Mesodermal cell (in vitro differentiated cells): ENCODE results near the gene NEGR1.

Experiments
- H3K27ac ChIP-seq: 2 replicates; pipeline ENCODE4 v1.7.0; 2013; ENCODE audit warnings: mild to moderate bottlenecking, low read depth, low read length, moderate library complexity; ENCODE audit not compliant: severe bottlenecking
- H3K36me3 ChIP-seq: 2 replicates; pipeline ENCODE4 v1.7.1; 2013; ENCODE audit warnings: mild to moderate bottlenecking, low read length, moderate library complexity; ENCODE audit not compliant: control insufficient read depth, insufficient read depth
- H3K4me1 ChIP-seq: one replicate; pipeline ENCODE4 v1.7.1; 2013; ENCODE audit warnings: mild to moderate bottlenecking, low read length; ENCODE audit not compliant: insufficient read depth, control insufficient read depth, poor library complexity, severe bottlenecking
- H3K4me3 ChIP-seq: 2 replicates; pipeline ENCODE4 v1.7.0; 2013; ENCODE audit warnings: low read length, control low read depth, mild to moderate bottlenecking; ENCODE audit not compliant: insufficient read depth, poor library complexity, severe bottlenecking; ENCODE audit errors: extremely low read depth
- H3K9me3 ChIP-seq: 2 replicates; pipeline ENCODE4 v1.7.1; 2013; ENCODE audit warnings: mild to moderate bottlenecking, low read length, moderate library complexity; ENCODE audit not compliant: control insufficient read depth
- WGBS, 2 experiments: methylation state at CpG; one replicate each; pipeline ENCODE4 v1.1.5; 2013; ENCODE audit warnings: missing lambda C conversion rate in 2 of 2; ENCODE audit not compliant: insufficient coverage in 2 of 2; 5-methylcytosine and 5-hydroxymethylcytosine counted together

NEGR1 gene

DNA sequence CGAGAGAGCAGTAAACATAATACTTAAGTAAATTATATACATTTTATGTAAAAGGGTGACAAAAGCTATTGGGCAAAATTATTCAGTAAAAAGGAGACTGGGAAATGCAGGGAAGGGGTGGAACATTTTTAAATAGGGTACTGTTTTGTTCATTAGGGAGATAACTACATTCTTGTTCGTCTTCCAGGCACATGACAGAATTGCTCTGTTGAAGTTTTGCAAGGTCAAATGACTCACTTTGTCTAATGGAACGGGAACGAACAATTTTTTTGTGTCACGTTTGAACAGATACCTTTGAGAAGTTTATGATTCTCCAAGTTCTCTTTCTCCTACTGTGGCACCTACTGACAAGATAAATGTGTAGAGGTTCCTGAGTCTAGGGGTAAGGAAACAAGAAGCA lies 819.2 kb downstream of the NEGR1 start:
- Histone ChIP-seq H3K36me3 (no peaks in the 10 kb centered on the region), H3K4me3 (no peak overlapping the region), H3K4me1 (no peaks in the 10 kb centered on the region), H3K9me3 (no peaks in the 10 kb centered on the region), H3K27ac (no peak overlapping the region)
- WGBS, 2 experiments, result 75 to 92% methylated on average over 2 to 3 of the region's 5 CpGs

DNA sequence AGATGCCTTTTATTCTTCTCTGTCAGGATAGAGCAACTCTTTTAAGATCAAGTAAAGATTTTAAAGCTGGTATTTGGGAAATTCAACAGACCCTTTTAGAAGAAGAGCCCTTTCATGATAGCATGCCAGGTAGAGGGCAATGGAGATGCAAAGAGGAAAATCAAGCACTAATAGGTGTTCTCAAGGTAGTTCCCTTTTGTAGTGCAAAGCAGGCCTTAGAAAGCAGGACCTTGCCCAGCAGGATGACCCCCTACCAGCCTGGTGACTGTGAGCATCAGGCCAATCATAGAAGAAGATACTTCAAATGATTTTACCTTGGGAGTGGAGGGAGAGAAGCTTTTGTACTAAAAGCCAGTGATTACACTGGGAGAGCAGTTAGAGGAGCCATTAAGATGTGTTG lies 820.1 kb downstream of the NEGR1 start:
- Histone ChIP-seq H3K4me3 (no peak overlapping the region), H3K27ac (no peak overlapping the region), H3K9me3 (no peaks in the 10 kb centered on the region), H3K36me3 (no peaks in the 10 kb centered on the region), H3K4me1 (no peaks in the 10 kb centered on the region)

- Histone ChIP-seq H3K4me3 (no peak overlapping the region), H3K9me3 (no peaks in the 10 kb centered on the region), H3K27ac (no peak overlapping the region), H3K4me1 (no peaks in the 10 kb centered on the region), H3K36me3 (no peaks in the 10 kb centered on the region)
- WGBS, 2 experiments, result 78 to 83% methylated on average over 1 of the region's 2 CpGs
These were observed 820.9 kb downstream of the NEGR1 start for GRCh38 chr1:71461416-71461815.

DNA sequence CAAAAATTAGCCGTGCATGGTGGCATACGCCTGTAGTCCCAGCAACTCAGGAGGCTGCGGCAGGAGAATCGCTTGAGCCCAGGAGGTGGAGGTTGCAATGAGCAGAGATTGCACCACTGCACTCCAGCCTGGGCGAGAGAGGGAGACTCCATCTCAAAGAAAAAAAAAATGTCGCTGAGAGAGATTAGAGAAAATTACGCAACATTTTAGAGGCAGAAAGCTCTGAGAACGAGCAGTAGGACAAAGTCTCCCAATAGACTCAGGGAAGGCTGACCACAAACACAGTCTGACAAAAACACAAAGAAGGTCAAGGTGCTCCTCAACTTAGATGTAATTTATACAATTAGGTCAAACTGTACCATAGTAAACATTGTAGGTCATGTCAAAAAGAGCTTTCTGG lies 833.9 kb downstream of the NEGR1 start:
- Histone ChIP-seq H3K4me1 (no peaks in the 10 kb centered on the region), H3K27ac (no peak overlapping the region), H3K4me3 (no peak overlapping the region), H3K36me3 (no peaks in the 10 kb centered on the region), H3K9me3 (no peaks in the 10 kb centered on the region)
- 93 to 94% methylated on average over 4 to 6 of the region's 8 CpGs for WGBS, 2 experiments

DNA sequence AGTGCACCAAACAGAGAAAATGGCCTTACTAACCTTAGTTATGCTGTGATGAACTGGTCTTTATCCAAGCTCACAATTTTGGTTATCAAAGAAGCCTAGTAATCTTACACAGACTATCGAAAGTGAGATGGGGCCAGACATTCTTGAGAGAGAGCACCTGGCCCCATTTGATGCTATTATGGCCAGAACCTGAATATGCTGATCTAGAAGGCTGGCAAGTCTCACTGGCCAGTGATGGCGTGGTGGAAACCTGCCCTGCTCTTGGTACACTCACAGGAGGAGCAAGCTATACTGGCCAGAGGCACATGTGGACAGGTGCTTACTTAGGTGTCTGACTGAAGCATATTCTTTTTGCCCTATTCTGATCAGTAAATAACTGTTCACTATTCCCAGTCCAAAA lies 843.7 kb downstream of the NEGR1 start:
- 70 to 100% methylated on average over 1 of the region's 2 CpGs for WGBS, 2 experiments
- Histone ChIP-seq H3K27ac (no peak overlapping the region), H3K4me3 (no peak overlapping the region), H3K36me3 (no peaks in the 10 kb centered on the region), H3K4me1 (no peaks in the 10 kb centered on the region), H3K9me3 (no peaks in the 10 kb centered on the region)

DNA sequence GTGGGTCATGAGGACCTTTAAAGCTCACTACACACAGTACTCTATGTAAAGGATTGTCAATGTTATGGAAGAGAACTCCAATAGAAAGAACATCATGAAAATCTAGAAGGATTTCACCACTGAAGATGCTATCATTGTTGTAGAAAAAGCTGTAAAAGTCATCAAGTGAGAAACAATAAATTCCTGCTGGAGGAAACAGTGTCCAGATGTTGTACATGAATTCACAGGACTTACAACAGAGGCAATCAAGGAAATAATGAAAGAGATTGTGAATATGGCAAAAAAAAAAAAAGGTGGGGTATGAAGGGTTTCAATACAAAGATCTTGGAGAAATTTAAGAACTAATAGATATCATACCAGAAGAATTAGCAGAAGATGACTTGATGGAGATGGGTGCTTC lies 846.4 kb downstream of the NEGR1 start:
- Histone ChIP-seq H3K9me3 (no peaks in the 10 kb centered on the region), H3K36me3 (no peaks in the 10 kb centered on the region), H3K4me1 (no peaks in the 10 kb centered on the region), H3K27ac (no peak overlapping the region), H3K4me3 (no peak overlapping the region)

- WGBS, 2 experiments, result no CpG with 5 or more reads among the region's 1 CpG
- no peak overlapping the region for H3K4me3 ChIP-seq
- no peaks in the 10 kb centered on the region for H3K9me3 ChIP-seq
- H3K27ac ChIP-seq, result no peak overlapping the region
- H3K4me1 ChIP-seq, result no peaks in the 10 kb centered on the region
- no peaks in the 10 kb centered on the region for H3K36me3 ChIP-seq
These were observed 848.1 kb downstream of the NEGR1 start for GRCh38 chr1:71434240-71434639.

DNA sequence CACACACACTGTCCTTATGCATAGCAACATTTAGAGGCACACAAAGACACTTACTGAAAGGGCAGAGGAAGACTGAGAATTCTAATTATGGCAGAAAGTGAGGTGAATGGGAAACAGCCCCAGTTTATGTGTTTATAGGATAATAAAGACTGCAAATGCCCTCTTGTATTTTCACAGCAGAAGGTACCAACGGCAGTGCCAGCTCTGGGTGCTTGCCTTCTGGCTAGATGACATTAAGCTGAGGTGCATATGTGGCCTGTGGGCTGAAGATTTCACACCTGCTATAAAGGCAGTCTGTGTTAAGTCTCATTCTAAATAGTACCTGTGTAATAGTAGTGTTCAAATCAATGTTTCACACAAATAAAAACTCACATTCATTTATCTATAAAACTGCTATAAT lies 854.3 kb downstream of the NEGR1 start:
- Histone ChIP-seq H3K9me3 (no peaks in the 10 kb centered on the region), H3K27ac (no peak overlapping the region)

GRCh38 chr1:71427066-71427465 lies 855.3 kb downstream of the NEGR1 start:
- Histone ChIP-seq H3K36me3 (no peaks in the 10 kb centered on the region), H3K4me3 (no peak overlapping the region), H3K27ac (no peak overlapping the region), H3K4me1 (no peaks in the 10 kb centered on the region), H3K9me3 (no peaks in the 10 kb centered on the region)
- WGBS, 2 experiments, result 69 to 100% methylated on average over 1 to 2 of the region's 3 CpGs

More for the DNA sequence above, 854.3 kb downstream of the NEGR1 start:
- no peak overlapping the region for H3K4me3 ChIP-seq
- H3K4me1 ChIP-seq, result no peaks in the 10 kb centered on the region
- no peaks in the 10 kb centered on the region for H3K36me3 ChIP-seq
- WGBS, 2 experiments, result 100% methylated on average over 1 of the region's 1 CpG; no CpG with 5 or more reads in 1 of the 2 experiments

DNA sequence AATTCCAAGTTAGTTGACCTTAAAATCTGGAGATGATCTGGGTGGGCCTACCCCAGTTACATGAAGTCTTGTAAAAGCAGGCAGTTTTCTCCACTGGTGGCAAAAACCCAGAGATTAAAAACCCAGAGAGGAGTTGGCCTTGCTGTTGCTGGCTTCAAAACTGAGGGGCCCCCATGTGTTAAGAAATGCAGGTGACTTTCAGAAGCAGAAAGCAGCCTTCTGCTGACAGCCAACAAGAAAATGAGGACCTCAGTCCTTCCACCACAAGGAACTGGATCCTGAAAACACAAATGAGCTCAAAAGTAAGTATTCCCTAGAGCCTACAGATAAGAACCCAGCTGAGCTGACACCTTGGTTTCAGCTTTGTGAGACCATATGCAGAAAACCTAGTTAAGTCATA lies 857.8 kb downstream of the NEGR1 start:
- no peaks in the 10 kb centered on the region for H3K4me1 ChIP-seq
- H3K9me3 ChIP-seq, result no peaks in the 10 kb centered on the region
- H3K36me3 ChIP-seq, result no peaks in the 10 kb centered on the region
- no peak overlapping the region for H3K27ac ChIP-seq
- no peak overlapping the region for H3K4me3 ChIP-seq

- Histone ChIP-seq H3K4me1 (no peaks in the 10 kb centered on the region), H3K9me3 (no peaks in the 10 kb centered on the region), H3K4me3 (no peak overlapping the region), H3K27ac (no peak overlapping the region), H3K36me3 (no peaks in the 10 kb centered on the region)
- 81% methylated on average over 3 to 4 of the region's 6 CpGs for WGBS, 2 experiments
These were observed 860.1 kb downstream of the NEGR1 start for GRCh38 chr1:71422221-71422620.

GRCh38 chr1:71417421-71417820 lies 864.9 kb downstream of the NEGR1 start:
- no peak overlapping the region for H3K4me3 ChIP-seq
- no CpG with 5 or more reads among the region's 3 CpGs for WGBS, 2 experiments

More at GRCh38 chr1:71417421-71417820, 864.9 kb downstream of the NEGR1 start:
- no peaks in the 10 kb centered on the region for H3K9me3 ChIP-seq
- H3K4me1 ChIP-seq, result no peaks in the 10 kb centered on the region
- no peak overlapping the region for H3K27ac ChIP-seq
- no peaks in the 10 kb centered on the region for H3K36me3 ChIP-seq
